ENCODE measurements around the gene ZNF280A.

ZNF280A gene, protein sequence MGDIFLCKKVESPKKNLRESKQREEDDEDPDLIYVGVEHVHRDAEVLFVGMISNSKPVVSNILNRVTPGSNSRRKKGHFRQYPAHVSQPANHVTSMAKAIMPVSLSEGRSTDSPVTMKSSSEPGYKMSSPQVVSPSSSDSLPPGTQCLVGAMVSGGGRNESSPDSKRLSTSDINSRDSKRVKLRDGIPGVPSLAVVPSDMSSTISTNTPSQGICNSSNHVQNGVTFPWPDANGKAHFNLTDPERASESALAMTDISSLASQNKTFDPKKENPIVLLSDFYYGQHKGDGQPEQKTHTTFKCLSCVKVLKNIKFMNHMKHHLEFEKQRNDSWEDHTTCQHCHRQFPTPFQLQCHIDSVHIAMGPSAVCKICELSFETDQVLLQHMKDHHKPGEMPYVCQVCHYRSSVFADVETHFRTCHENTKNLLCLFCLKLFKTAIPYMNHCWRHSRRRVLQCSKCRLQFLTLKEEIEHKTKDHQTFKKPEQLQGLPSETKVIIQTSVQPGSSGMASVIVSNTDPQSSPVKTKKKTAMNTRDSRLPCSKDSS

GRCh38 chr22:22520020-22520656 is at the start of gene ZNF280A:
Gene ZNF280A, minus strand, starts transcription at chr22:22520270. Its CDS starts 4,640 bp downstream, at chr22:22515630.
- H3K4me3 ChIP-seq (ENCODE audit: low read depth, low read length), result peak within 1 kb of the TSS; percentile 30
- TF ChIP-seq CTCF (conservative IDR thresholded peaks at IDR 0.05; ENCODE audit: low read depth, low read length), result peak; percentile 31
- peak; percentile 60 for DNase-seq (ENCODE audit: low read depth)

- DNase-seq (ENCODE audit: low read depth), result no peak
- no peak overlapping the region for H3K4me3 ChIP-seq (ENCODE audit: low read depth, low read length)
- TF ChIP-seq CTCF (conservative IDR thresholded peaks at IDR 0.05; ENCODE audit: low read depth, low read length), result no peak
Measured at GRCh38 chr22:22569218-22569617, 49.1 kb upstream of the ZNF280A start.

- no peak overlapping the region for H3K4me3 ChIP-seq (ENCODE audit: low read depth, low read length)
- no peak for TF ChIP-seq CTCF (conservative IDR thresholded peaks at IDR 0.05; ENCODE audit: low read depth, low read length)
- DNase-seq (ENCODE audit: low read depth), result peak; percentile 82
Measured at GRCh38 chr22:22565981-22566380, 45.9 kb upstream of the ZNF280A start.

- no peak within 1 kb of the TSS for H3K4me3 ChIP-seq (ENCODE audit: low read depth, low read length)
- TF ChIP-seq CTCF (conservative IDR thresholded peaks at IDR 0.05; ENCODE audit: low read depth, low read length), result peak; percentile 71
- peak; percentile 55 for DNase-seq (ENCODE audit: low read depth)
Measured at GRCh38 chr22:22558972-22559603, 39.0 kb upstream of the ZNF280A start, which contains the start of gene PRAME. Gene PRAME, minus strand, starts transcription at chr22:22559265. Its CDS starts 2,433 bp downstream, at chr22:22556832.

DNA sequence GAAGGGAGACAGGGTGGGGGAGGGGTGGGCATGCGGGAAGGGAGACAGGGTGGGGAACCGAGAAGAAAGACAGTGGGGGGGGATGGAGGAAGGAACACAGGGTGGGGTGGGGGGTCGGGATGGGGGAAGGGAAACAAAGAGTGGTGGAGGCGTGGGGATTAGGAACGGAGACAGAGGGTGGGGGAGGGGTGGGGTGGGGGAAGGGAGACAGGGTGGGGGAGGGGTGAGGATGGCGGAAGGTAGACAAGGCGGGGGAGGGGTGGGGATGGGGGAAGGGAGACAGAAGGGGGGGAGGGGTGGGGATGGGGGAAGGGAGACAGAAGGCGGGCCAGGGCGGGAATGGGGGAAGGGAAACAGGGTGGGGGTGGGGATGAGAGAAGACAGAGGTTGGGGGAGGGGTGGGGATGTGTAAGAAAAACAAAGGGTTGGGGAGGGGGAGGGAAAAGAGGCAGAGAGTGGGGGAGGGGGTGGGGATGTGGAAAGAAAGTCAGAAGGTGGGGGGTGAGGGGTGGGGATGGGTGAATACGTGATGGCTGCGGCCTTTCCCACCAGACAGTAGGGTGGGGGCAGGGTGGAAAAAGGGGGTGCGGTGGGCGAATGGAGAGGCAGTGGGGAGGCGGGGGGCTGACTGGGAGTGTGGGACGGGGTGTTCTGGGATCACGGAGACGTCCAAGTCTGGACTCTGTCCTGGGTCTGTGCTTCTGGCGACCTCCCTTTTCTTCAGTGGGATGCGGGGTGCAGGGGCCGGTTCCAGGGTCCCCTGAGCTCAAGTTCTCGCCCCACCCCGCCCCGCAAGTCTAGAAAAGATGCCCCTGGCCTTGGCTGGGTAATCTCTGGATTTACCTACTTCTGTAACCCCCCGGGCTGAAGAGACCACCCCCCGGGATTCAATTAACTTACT is 38.3 kb upstream of the ZNF280A start:
- TF ChIP-seq CTCF (conservative IDR thresholded peaks at IDR 0.05; ENCODE audit: low read depth, low read length), result no peak
- DNase-seq (ENCODE audit: low read depth), result no peak

More for the DNA sequence above, 38.3 kb upstream of the ZNF280A start:
- no peak overlapping the region for H3K4me3 ChIP-seq (ENCODE audit: low read depth, low read length)
